Stomach (tissue), 9 donors: ENCODE measurements around the gene PCNX1. TPM values are rescaled to one million over a fixed set of nuclear protein-coding genes. Genes with fewer than 3 reads are reported as not detected.
"Not testable (repeated sequence)": the region's sequence is repeated elsewhere in the genome, so short reads cannot be mapped to it uniquely, and the experiment has no call there.

ENCODE experiments used
- DNase-seq, 2 donors: peaks; one replicate each; pipeline versions ENCODE4 v3.0.0 to v3.0.0-alpha.2; 2013 to 2019
- H3K27ac ChIP-seq, 5 donors: fragments of 200-600 bp in 4 of 5; sonication (generic) in 4 of 5; one replicate each; pipeline ENCODE4 v1.5.1; 2013 to 2019; ENCODE audit warnings: mild to moderate bottlenecking in 1 of 5, moderate library complexity in 1 of 5
- H3K27me3 ChIP-seq, 3 donors: fragments of 200-600 bp; sonication (generic); one replicate each; pipeline ENCODE4 v1.5.1; 2017 to 2019; ENCODE audit warnings: mixed run types in 1 of 3
- H3K36me3 ChIP-seq, 4 donors: fragments of 200-600 bp; sonication (generic); 1 replicate in 3 of 4; 2 replicates in 1 of 4; pipeline ENCODE4 v1.5.1; 2016 to 2019
- H3K4me1 ChIP-seq, 4 donors: fragments of 200-600 bp; sonication (generic); one replicate each; pipeline ENCODE4 v1.5.1; 2016 to 2019
- H3K4me3 ChIP-seq, 4 donors: fragments of 200-600 bp; sonication (generic) in 3 of 4; one replicate each; pipeline ENCODE4 v1.5.1; 2016 to 2019; ENCODE audit warnings: mild to moderate bottlenecking in 1 of 4
- H3K9me3 ChIP-seq, 4 donors: fragments of 200-600 bp; sonication (generic); one replicate each; pipeline ENCODE4 v1.5.1; 2016 to 2019
- CTCF ChIP-seq, 7 experiments: fragments of 450-650 bp in 4 of 7; fragments of 200-600 bp in 3 of 7; sonication (generic) in 3 of 7; IDR thresholded peaks; one replicate each; pipeline ENCODE4 v1.5.1; 2016 to 2019; ENCODE audit warnings: antibody characterized with exemption in 7 of 7, control low read depth in 2 of 7, mild to moderate bottlenecking in 1 of 7
- EP300 ChIP-seq: sonication (generic); formaldehyde crosslinking; IDR thresholded peaks from one replicate; pipeline ENCODE4 v1.6.1; 2017; ENCODE audit warnings: antibody characterized with exemption
- POLR2A ChIP-seq, 4 donors: fragments of 450-650 bp; IDR thresholded peaks; one replicate each; pipeline ENCODE4 v1.6.1; 2016; ENCODE audit warnings: antibody characterized with exemption in 4 of 4, control low read depth in 2 of 4, mild to moderate bottlenecking in 1 of 4, moderate library complexity in 1 of 4
- POLR2AphosphoS5 ChIP-seq, 3 donors: sonication (generic); formaldehyde crosslinking; IDR thresholded peaks; one replicate each; pipeline ENCODE4 v1.6.1; 2016; ENCODE audit warnings: antibody characterized with exemption in 3 of 3
- WGBS, 5 donors: extraction: QIAGEN DNeasy Blood & Tissue Kit in 3 of 5; methylation state at CpG; one replicate each; pipeline versions ENCODE4 v1.1.5 to v1.1.7; 2013 to 2018; 5-methylcytosine and 5-hydroxymethylcytosine counted together
- intact Hi-C: fragments of 100-400 bp; cut with DNase I; formaldehyde crosslinking; loops from one replicate; pipeline ENCODE4 v1.15.1; 2023; ENCODE audit warnings: low total_unique reads
- polyA plus RNA-seq, 3 donors: library from polyadenylated mRNA; stranded (reverse); fragments of 200-250 nt; gene quantifications; one replicate each; pipeline ENCODE4 v1.2.3, GENCODE V29; 2013
- total RNA-seq, 5 donors: library from RNA; depleted of rRNA; stranded (reverse); fragments of >200 nt; gene quantifications; one replicate each; pipeline versions ENCODE4 v1.1.0 to v1.2.3, GENCODE V29; 2014 to 2016
- donor health status: healthy with polysubstance abuse.
- donor health status: Bipolar disorder and iron deficiency.
- donor health status: healthy.

The PCNX1 gene
- total and polyA plus RNA-seq, 8 donors: 2.3 to 198 (median 43.6) TPM

DNA sequence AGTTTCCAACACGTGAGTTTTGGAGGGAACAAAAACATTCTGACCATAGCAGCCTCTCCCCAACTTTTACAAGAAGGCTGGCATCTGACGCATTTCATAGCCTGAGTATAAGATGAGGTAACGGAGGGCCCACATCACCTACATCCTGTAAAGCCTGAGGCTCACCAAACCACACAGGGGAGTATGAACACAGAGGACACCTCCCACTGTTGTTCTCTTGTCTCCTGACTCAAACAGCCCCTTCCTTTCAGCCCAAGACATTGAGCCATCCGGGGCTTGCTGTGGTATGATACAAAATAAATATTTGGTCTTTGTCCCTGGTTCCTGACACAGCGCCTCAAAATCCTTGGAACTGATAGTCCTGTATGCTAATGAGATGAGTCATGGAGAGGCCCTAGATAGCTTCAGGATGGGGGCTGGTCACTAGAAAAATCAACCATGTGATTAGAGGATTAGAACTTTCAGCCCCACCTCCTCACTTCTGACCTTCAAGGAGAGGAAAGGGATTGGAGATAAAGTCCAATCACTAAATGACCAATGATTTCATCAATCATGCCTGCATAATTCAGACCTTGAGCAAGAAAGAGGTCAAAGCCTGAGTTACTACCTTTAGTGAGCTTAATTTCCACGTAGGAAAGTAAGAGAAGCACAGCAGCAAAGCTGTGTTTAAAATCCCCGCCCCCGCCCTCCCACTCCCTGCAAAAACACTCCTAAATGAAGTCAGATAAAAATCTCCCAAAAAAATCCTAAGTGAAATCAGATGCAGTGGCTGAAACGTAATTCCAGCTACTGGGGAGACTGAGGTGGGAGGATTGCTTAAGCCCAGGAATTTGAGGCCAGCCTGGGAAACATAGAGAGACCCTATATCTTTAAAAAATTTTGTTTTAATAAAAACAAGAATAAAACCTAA, 236.4 kb downstream of the PCNX1 start:
- peaks cover 4 to 18% (median 7%) of the 10 kb centered on the region in 4 donors for H3K4me1 ChIP-seq
- H3K27ac ChIP-seq: peak overlapping the region in 1 of 5 donors; percentile 48
- 53 to 65% (median 62%) methylated on average over 9 of the region's 9 CpGs for WGBS, 5 donors
- H3K36me3 ChIP-seq: no peaks in the 10 kb centered on the region
- peak in 1 of 2 donors; percentile 43 for DNase-seq
- no peak overlapping the region for H3K4me3 ChIP-seq
- no peaks in the 10 kb centered on the region for H3K27me3 ChIP-seq
- no peak for TF ChIP-seq POLR2AphosphoS5 (IDR thresholded peaks at IDR 0.05)
- no peak for TF ChIP-seq POLR2A (IDR thresholded peaks at IDR 0.05)
- TF ChIP-seq CTCF (IDR thresholded peaks at IDR 0.05): no peak
- no peak for TF ChIP-seq EP300
- intact Hi-C loops: no loop called here
- H3K9me3 ChIP-seq: no peaks in the 10 kb centered on the region

- H3K4me3 ChIP-seq, H3K27me3 ChIP-seq, intact Hi-C loops, DNase-seq, H3K36me3 ChIP-seq, H3K27ac ChIP-seq: not testable (repeated sequence)
- H3K4me1 ChIP-seq: peaks cover 0 to 15% (median 4%) of the 10 kb centered on the region in 4 donors
- H3K9me3 ChIP-seq: peaks cover 7 to 30% (median 24%) of the 10 kb centered on the region in 4 donors
- 88 to 94% (median 92%) methylated on average over 7 of the region's 7 CpGs for WGBS, 5 donors
Observed at GRCh38 chr14:71147335-71147734, 240.1 kb downstream of the PCNX1 start.

- Histone ChIP-seq H3K4me3 (no peak overlapping the region), H3K27me3 (no peaks in the 10 kb centered on the region), H3K9me3 (peaks cover 7 to 30% (median 24%) of the 10 kb centered on the region in 4 donors), H3K36me3 (peaks cover 0 to 5% (median 0%) of the 10 kb centered on the region in 4 donors), H3K27ac (no peak overlapping the region), H3K4me1 (peaks cover 0 to 8% (median 2%) of the 10 kb centered on the region in 4 donors)
- WGBS, 5 donors: 88 to 100% (median 92%) methylated on average over 2 to 3 of the region's 3 CpGs
- TF ChIP-seq CTCF (IDR thresholded peaks at IDR 0.05): no peak
- no peak for TF ChIP-seq POLR2A (IDR thresholded peaks at IDR 0.05)
- no peak for TF ChIP-seq EP300
- no peak for TF ChIP-seq POLR2AphosphoS5 (IDR thresholded peaks at IDR 0.05)
- intact Hi-C loops: no loop called here
- no peak for DNase-seq
Observed at GRCh38 chr14:71148627-71149026, 241.4 kb downstream of the PCNX1 start.

DNA sequence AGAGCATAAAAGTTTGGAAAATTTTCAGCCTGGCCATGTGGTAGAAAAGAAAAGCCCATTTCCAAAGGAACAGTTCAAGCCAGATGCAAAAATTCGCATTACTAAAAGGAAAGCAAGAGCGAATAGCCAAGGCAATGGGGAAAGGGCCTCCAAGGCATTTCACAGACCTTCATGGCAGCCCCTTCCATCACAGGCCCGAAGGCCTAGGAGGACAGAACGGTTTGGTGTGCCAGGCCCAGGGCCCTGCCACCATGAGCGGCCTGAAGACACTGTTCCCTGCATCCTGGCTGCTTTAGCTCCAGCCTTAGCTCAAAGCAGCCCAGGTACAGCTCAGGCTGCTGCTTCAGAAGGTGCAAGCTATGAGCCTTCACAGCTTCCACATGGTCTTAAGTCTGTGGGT, 243.5 kb downstream of the PCNX1 start:
- Histone ChIP-seq H3K4me3 (no peak overlapping the region), H3K27ac (no peak overlapping the region), H3K36me3 (peaks cover 0 to 5% (median 0%) of the 10 kb centered on the region in 4 donors), H3K9me3 (peaks cover 7 to 30% (median 24%) of the 10 kb centered on the region in 4 donors), H3K4me1 (no peaks in the 10 kb centered on the region), H3K27me3 (no peaks in the 10 kb centered on the region)
- intact Hi-C loops: no loop called here
- DNase-seq: no peak
- 17 to 75% (median 58%) methylated on average over 4 to 5 of the region's 5 CpGs for WGBS, 5 donors
- no peak for TF ChIP-seq POLR2AphosphoS5 (IDR thresholded peaks at IDR 0.05)
- no peak for TF ChIP-seq POLR2A (IDR thresholded peaks at IDR 0.05)
- no peak for TF ChIP-seq EP300
- TF ChIP-seq CTCF (IDR thresholded peaks at IDR 0.05): no peak

- H3K4me3 ChIP-seq: no peak overlapping the region
- H3K4me1 ChIP-seq: no peaks in the 10 kb centered on the region
- no peak overlapping the region for H3K27ac ChIP-seq
- H3K9me3 ChIP-seq: peaks cover 6 to 14% (median 9%) of the 10 kb centered on the region in 4 donors
- H3K27me3 ChIP-seq: no peaks in the 10 kb centered on the region
- DNase-seq: no peak
- no peak for TF ChIP-seq CTCF (IDR thresholded peaks at IDR 0.05)
- no peak for TF ChIP-seq POLR2AphosphoS5 (IDR thresholded peaks at IDR 0.05)
- no peak for TF ChIP-seq POLR2A (IDR thresholded peaks at IDR 0.05)
- no peak for TF ChIP-seq EP300
- peaks cover 0 to 3% (median 0%) of the 10 kb centered on the region in 4 donors for H3K36me3 ChIP-seq
- intact Hi-C loops: no loop called here
- WGBS, 5 donors: 79 to 90% (median 84%) methylated on average over 4 to 5 of the region's 5 CpGs
Observed at GRCh38 chr14:71155743-71156142, 248.5 kb downstream of the PCNX1 start.
